Hematopoietic multipotent progenitor cell treated with erythropoietin and hydrocortisone succinate and interleukin-3 and kit ligand, for 6 days (in vitro differentiated cells): ENCODE measurements around the gene RECK.

Experiments
- DNase-seq: peaks from one replicate; pipeline ENCODE4 v3.0.0-alpha.2; 2015

Gene RECK

GRCh38 chr9:36162211-36162738 is 125.6 kb downstream of the RECK start:
- no peak for DNase-seq

DNA sequence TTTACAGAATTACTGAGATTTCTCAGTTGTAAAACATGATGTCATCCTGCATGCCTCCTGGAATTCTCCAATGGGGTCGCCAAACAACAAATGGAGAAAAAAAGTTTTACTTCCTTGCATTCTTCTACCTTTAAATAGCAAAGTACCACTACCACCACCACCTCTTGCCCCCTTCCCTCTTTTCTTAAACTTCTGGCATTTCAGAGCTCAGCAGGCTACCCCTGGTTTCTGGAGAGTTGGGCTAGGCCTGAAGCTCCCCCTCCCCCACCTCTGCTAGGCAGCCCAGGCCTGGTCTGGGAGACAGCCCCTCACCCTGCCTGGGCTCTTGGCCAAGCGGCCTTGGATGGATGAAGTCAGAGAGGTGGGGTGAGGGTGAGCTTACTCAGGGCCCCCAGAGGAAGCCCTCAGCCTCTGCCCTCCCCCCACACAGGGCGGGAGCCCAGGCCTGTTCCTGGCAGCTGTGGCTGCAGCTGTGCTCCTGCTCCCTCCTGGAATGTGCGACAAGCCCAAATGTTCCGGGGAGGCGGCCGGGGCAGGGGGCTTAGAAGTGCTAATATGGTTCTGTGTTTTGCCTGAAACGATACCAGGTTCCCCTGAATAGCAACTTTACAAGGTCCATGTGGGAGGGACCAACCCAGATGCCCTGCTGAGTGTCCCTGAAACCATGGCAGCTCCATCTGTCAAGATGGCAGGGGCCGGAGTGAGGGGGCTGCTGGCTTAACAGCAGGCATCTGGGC is 126.5 kb downstream of the RECK start:
- no peak for DNase-seq

- DNase-seq = no peak
Observed at GRCh38 chr9:36163786-36164170, 127.1 kb downstream of the RECK start.

DNA sequence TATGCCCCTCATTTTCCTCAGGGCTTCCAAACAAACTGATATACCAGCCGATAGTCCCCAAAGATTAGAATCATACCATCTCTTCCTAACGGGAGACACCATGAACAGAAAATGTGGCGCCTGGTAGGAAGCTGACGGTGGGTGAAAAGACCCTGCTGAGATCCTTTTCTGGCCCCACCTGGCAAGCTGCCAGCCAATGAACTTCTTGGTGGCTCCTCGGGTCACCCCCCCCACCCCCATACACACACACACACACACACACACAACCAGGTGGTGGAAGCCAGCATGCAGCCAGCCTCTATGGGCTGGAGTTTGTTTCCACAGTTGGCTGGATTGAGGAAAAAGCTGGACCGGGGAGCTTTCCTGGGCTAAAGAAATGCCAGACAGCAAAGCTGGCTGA is 127.7 kb downstream of the RECK start:
- no peak for DNase-seq

DNA sequence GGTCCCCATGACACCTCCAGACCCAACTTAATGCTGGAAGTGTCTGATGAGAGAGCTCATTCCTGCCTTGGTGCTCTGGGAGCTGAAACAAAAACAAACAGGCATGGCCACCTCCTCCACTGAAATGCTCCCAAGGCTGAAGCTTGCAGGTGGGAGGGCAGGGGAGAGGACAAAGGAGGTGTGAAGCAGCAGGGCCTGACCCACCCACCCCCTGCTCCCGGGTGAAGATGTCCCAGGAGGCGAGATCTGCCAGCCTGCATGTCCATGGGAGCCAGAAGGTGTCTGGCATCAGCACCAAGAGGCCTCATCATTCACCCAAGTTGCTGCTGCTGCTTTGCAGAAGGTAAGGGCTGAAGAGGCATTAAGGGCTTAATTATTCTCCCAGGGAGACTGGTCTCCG is 128.3 kb downstream of the RECK start:
- DNase-seq = no peak

DNA sequence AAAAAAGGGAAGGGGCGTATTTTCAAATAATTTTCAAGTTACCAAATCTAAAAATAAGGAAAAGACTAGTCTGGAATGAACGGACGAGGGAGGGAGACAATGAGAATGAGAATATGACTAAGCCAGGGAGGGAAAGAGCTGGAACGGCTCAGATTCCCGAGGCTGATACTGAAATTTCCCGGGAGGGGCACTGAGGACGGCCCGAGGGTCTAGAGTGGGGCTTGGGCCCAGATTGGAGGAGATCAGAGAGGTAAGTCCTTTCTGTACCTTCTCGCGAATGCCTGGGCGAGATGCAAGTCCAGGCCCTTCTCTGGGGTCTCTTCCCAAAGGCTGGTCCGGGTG is 129.1 kb downstream of the RECK start:
- DNase-seq = no peak

- peak; percentile 85 for DNase-seq
Observed at GRCh38 chr9:36166168-36166927, 129.6 kb downstream of the RECK start.

GRCh38 chr9:36169166-36169565 is 132.5 kb downstream of the RECK start, which contains the start of gene CCIN:
Gene CCIN, plus strand, starts transcription at chr9:36169388. Its CDS starts 115 bp downstream, at chr9:36169503.
- no peak for DNase-seq

DNA sequence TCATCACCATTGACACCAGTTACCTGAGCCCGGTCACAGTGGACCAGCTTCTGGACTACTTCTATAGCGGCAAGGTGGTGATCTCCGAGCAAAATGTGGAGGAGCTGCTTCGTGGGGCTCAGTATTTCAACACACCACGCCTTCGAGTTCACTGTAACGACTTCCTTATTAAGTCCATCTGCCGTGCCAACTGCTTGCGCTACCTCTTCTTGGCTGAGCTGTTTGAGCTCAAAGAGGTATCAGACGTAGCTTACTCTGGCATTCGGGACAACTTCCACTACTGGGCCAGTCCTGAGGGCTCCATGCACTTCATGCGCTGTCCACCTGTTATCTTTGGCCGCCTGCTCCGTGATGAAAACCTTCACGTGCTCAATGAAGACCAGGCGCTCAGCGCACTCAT is 133.0 kb downstream of the RECK start:
- DNase-seq = no peak

DNA sequence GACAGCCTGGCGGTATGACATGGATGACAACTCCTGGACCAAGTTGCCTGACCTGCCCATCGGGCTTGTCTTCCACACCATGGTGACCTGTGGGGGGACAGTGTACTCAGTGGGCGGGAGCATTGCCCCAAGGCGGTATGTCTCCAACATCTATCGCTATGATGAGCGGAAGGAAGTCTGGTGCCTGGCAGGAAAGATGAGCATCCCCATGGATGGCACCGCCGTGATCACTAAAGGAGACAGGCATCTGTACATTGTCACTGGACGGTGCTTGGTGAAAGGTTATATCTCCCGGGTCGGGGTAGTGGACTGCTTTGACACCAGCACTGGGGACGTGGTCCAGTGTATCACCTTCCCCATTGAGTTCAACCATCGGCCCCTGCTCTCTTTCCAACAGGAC is 133.8 kb downstream of the RECK start:
- no peak for DNase-seq

GRCh38 chr9:36173861-36174260 is 137.1 kb downstream of the RECK start:
- DNase-seq = no peak
